KMS-11 (cell line): ENCODE measurements around the gene C5orf24.

Experiments used
- H2AFZ ChIP-seq: fragments of 200-600 bp; sonication (generic); 2 replicates; pipeline ENCODE4 v1.6.1; 2016; ENCODE audit warnings: antibody characterized with exemption, mixed run types, low read depth
- H3K27ac ChIP-seq: fragments of 200-600 bp; sonication (generic); 2 replicates; pipeline ENCODE4 v1.6.1; 2016; ENCODE audit warnings: mild to moderate bottlenecking, mixed run types
- H3K27me3 ChIP-seq: fragments of 200-600 bp; sonication (generic); 2 replicates; pipeline ENCODE4 v1.6.1; 2017; ENCODE audit warnings: mild to moderate bottlenecking, low read depth, mixed run types, moderate library complexity; ENCODE audit not compliant: insufficient read depth
- H3K36me3 ChIP-seq: fragments of 200-600 bp; sonication (generic); 2 replicates; pipeline ENCODE4 v1.6.1; 2017; ENCODE audit warnings: mild to moderate bottlenecking, mixed run types; ENCODE audit not compliant: insufficient read depth
- H3K4me1 ChIP-seq: fragments of 200-600 bp; sonication (generic); 2 replicates; pipeline ENCODE4 v1.6.1; 2016; ENCODE audit warnings: mild to moderate bottlenecking, low read depth, mixed run types; ENCODE audit not compliant: poor library complexity, severe bottlenecking
- H3K4me2 ChIP-seq: fragments of 200-600 bp; sonication (generic); 2 replicates; pipeline ENCODE4 v1.7.0; 2016; ENCODE audit warnings: mild to moderate bottlenecking, mixed run types
- H3K4me3 ChIP-seq: fragments of 200-600 bp; sonication (generic); IDR thresholded peaks from 2 replicates; pipeline ENCODE4 v1.6.1; 2017; ENCODE audit warnings: low read depth, low read length, mixed read lengths; ENCODE audit not compliant: insufficient read depth
- H3K79me2 ChIP-seq: fragments of 200-600 bp; sonication (generic); 2 replicates; pipeline ENCODE4 v1.6.1; 2016; ENCODE audit warnings: low read depth, mixed run types; ENCODE audit not compliant: insufficient read depth
- H3K9ac ChIP-seq: fragments of 200-600 bp; sonication (generic); 2 replicates; pipeline ENCODE4 v1.6.1; 2016; ENCODE audit warnings: mild to moderate bottlenecking, mixed run types
- H4K20me1 ChIP-seq: fragments of 200-600 bp; sonication (generic); 2 replicates; pipeline ENCODE4 v1.6.1; 2016; ENCODE audit warnings: mild to moderate bottlenecking, mixed run types; ENCODE audit not compliant: insufficient read depth
- CTCF ChIP-seq: fragments of 200-600 bp; sonication (generic); conservative IDR thresholded peaks from 2 replicates; pipeline ENCODE4 v1.6.1; 2017; ENCODE audit warnings: low read depth, mild to moderate bottlenecking, antibody characterized with exemption, low read length, moderate library complexity, mixed read lengths

The C5orf24 gene

GRCh38 chr5:134905246-134905996 is 59.7 kb downstream of the C5orf24 start:
- Histone ChIP-seq H3K27me3 (no peaks in the 10 kb centered on the region), H3K27ac (peak overlapping the region; percentile 99), H3K79me2 (peaks cover 4% of the 10 kb centered on the region; the same call in 1 of the 2 replicates), H3K9ac (peak overlapping the region; percentile 97), H2AFZ (peak overlapping the region; percentile 70), H3K4me1 (peaks cover 11% of the 10 kb centered on the region), H4K20me1 (no peaks in the 10 kb centered on the region), H3K36me3 (no peaks in the 10 kb centered on the region), H3K4me2 (peak overlapping the region; percentile 31), H3K4me3 (no peak overlapping the region)
- peak; percentile 91 for TF ChIP-seq CTCF

DNA sequence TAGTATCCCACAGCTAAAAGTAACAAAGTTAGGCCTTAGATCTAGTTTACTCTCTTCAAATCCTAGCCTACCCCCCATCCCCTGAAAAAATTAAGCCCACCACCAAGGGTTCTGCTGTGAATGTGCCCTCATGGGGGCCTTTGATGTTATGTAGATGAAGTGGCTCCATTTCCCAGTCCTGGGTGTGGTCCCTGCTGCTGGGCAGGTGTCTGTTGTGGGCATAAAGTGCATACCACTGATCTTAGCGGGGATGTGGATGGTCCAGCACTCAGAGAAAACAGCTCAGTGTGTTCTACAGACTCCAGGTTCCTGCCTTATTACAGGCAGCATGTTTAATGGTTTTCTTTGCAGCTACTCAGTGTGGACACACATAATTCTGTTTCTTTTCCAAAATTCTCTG is 61.0 kb downstream of the C5orf24 start:
- H3K4me2 ChIP-seq, result no peak overlapping the region
- no peaks in the 10 kb centered on the region for H4K20me1 ChIP-seq
- H3K27me3 ChIP-seq, result no peaks in the 10 kb centered on the region
- no peak overlapping the region for H3K9ac ChIP-seq
- H3K27ac ChIP-seq, result no peak overlapping the region
- no peak for TF ChIP-seq CTCF
- H3K4me3 ChIP-seq, result no peak overlapping the region
- no peak overlapping the region for H2AFZ ChIP-seq
- no peaks in the 10 kb centered on the region for H3K36me3 ChIP-seq
- H3K79me2 ChIP-seq, result peaks cover 4% of the 10 kb centered on the region; the same call in 1 of the 2 replicates
- H3K4me1 ChIP-seq, result peaks cover 11% of the 10 kb centered on the region
